ENCODE measurements around the gene ACAN.

DNA sequence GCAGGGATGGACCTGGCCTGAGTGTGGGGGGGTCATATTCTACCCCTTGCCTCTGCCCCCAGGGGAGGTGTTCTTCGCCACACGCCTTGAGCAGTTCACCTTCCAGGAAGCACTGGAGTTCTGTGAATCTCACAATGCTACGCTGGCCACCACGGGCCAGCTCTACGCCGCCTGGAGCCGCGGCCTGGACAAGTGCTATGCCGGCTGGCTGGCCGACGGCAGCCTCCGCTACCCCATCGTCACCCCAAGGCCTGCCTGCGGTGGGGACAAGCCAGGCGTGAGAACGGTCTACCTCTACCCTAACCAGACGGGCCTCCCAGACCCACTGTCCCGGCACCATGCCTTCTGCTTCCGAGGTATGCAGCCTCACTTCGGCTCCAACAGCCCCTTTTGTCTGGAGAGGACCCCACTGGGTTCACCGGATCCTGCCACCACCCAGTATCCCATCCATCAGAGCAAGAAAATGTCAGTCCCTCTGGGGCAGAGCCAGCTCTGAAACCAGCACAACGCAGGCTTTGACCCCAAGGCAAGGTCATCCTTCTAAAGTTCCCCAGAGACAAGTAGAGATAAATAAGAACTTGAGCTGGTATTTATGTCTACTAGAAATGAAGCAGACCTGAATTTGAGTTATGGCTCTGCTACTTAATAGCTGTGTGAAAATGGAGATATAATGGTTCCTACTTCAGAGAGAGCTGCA lies 46.3 kb downstream of the ACAN start:
- TF ChIP-seq CTCF (conservative IDR thresholded peaks at IDR 0.05) (no peak), EZH2 (IDR thresholded peaks at IDR 0.05; ENCODE audit: low read depth) (no peak)

Data from PC-9 (cell line).